Ramos (cell line): ENCODE results near the gene IKBIP.
"Not testable (repeated sequence)": the region's sequence is repeated elsewhere in the genome, so short reads cannot be mapped to it uniquely, and the experiment has no call there.

Experiments used
- in situ Hi-C: fragments of 300-500 bp; cut with MboI; formaldehyde crosslinking; loops from one replicate; pipeline ENCODE4 v1.14.3; 2022; ENCODE audit warnings: low sequenced_read_pairs; ENCODE audit not compliant: unreplicated experiment

Gene IKBIP

GRCh38 chr12:98644712-98645571, at the start of gene IKBIP, which contains the start of gene APAF1:
Gene IKBIP, minus strand, starts transcription at chr12:98644788. Its CDS starts 87 bp downstream, at chr12:98644701.
Gene APAF1, plus strand, starts transcription at chr12:98645290. Its CDS starts 3,070 bp downstream, at chr12:98648360.
- in situ Hi-C loops, result no loop called here

GRCh38 chr12:98691351-98691750, 46.8 kb upstream of the IKBIP start:
- in situ Hi-C loops, result no loop called here

GRCh38 chr12:98686603-98687002, 42.0 kb upstream of the IKBIP start:
- in situ Hi-C loops, result no loop called here

- in situ Hi-C loops, result no loop called here
Observed at GRCh38 chr12:98684199-98684598, 39.6 kb upstream of the IKBIP start.

GRCh38 chr12:98679611-98680005, 35.0 kb upstream of the IKBIP start:
- in situ Hi-C loops, result no loop called here

- in situ Hi-C loops, result no loop called here
Observed at GRCh38 chr12:98678946-98679610, 34.5 kb upstream of the IKBIP start.

GRCh38 chr12:98678236-98678945, 33.8 kb upstream of the IKBIP start:
- in situ Hi-C loops, result no loop called here

- in situ Hi-C loops, result no loop called here
Observed at GRCh38 chr12:98674841-98675240, 30.3 kb upstream of the IKBIP start.

- in situ Hi-C loops, result no loop called here
Observed at GRCh38 chr12:98671459-98671858, 26.9 kb upstream of the IKBIP start.

GRCh38 chr12:98669751-98670150, 25.2 kb upstream of the IKBIP start:
- in situ Hi-C loops, result no loop called here

GRCh38 chr12:98660521-98660920, 15.9 kb upstream of the IKBIP start:
- in situ Hi-C loops, result no loop called here

- in situ Hi-C loops, result loop anchor here (10.0 kb wide), 1 partner anchor 92 kb away; no protein-coding TSS in a partner anchor
Observed at GRCh38 chr12:98656289-98657101, 11.9 kb upstream of the IKBIP start.

GRCh38 chr12:98653866-98654493, 9.4 kb upstream of the IKBIP start:
- in situ Hi-C loops, result loop anchor here (10.0 kb wide), 1 partner anchor 89 kb away; no protein-coding TSS in a partner anchor

- in situ Hi-C loops, result loop anchor here (10.0 kb wide), 1 partner anchor 87 kb away; no protein-coding TSS in a partner anchor
Observed at GRCh38 chr12:98651328-98651727, 6.7 kb upstream of the IKBIP start.

GRCh38 chr12:98646294-98647090, 1.9 kb upstream of the IKBIP start:
- in situ Hi-C loops, result no loop called here

- in situ Hi-C loops, result no loop called here
Observed at GRCh38 chr12:98645572-98646067, 1.0 kb upstream of the IKBIP start.

- in situ Hi-C loops, result no loop called here
Observed at GRCh38 chr12:98644433-98644711, 216 bp downstream of the IKBIP start.

GRCh38 chr12:98642801-98643200, 1.8 kb downstream of the IKBIP start:
- in situ Hi-C loops, result not testable (repeated sequence)

GRCh38 chr12:98639491-98639890, 5.1 kb downstream of the IKBIP start:
- in situ Hi-C loops, result no loop called here
